A673 (cell line): ENCODE results near the gene KAZN. TPM values are rescaled to one million over a fixed set of nuclear protein-coding genes. Genes with fewer than 3 reads are reported as not detected.

Source experiments
- BruUV-seq: library from RNA; stranded (reverse); fragments of 400-500 nt; replicated peaks from 2 replicates; lab custom pipeline; 2021; lab: Mats Ljungman, UMichigan
- CTCF ChIA-PET: fragments of 300-600 bp; sonication (Branson Sonifier 250); formaldehyde crosslinking; loops from one replicate; lab custom pipeline; 2022; ENCODE audit warnings: antibody characterized with exemption; lab: Charles Lee
- POLR2A ChIA-PET: fragments of 300-600 bp; sonication (Branson Sonifier 250); formaldehyde crosslinking; loops from one replicate; lab custom pipeline; 2022; ENCODE audit warnings: antibody characterized with exemption; ENCODE audit not compliant: low non-redundant PET; lab: Charles Lee
- DNase-seq: peaks from one replicate; pipeline ENCODE4 v3.0.0-alpha.2; 2015; ENCODE audit warnings: low spot score
- H3K27ac ChIP-seq: fragments of 200-600 bp; sonication (generic); 2 replicates; pipeline ENCODE4 v1.5.1; 2016; ENCODE audit warnings: mixed run types, low read depth, mild to moderate bottlenecking, mixed read lengths, antibody characterized with exemption, low read length; ENCODE audit not compliant: poor library complexity, severe bottlenecking
- H3K27me3 ChIP-seq: fragments of 200-600 bp; sonication (generic); replicated peaks from 2 replicates; pipeline ENCODE4 v1.6.1; 2017; ENCODE audit warnings: mixed run types, low read depth, mild to moderate bottlenecking, mixed read lengths, antibody characterized with exemption, low read length; ENCODE audit not compliant: insufficient read depth, poor library complexity
- H3K36me3 ChIP-seq: fragments of 200-600 bp; sonication (generic); 2 replicates; pipeline ENCODE4 v1.6.1; 2016; ENCODE audit warnings: mixed run types, mild to moderate bottlenecking, mixed read lengths, antibody characterized with exemption, low read length; ENCODE audit not compliant: insufficient read depth, poor library complexity, severe bottlenecking
- H3K4me1 ChIP-seq: fragments of 200-600 bp; sonication (generic); 2 replicates; pipeline ENCODE4 v1.6.1; 2017; ENCODE audit warnings: mixed run types, mild to moderate bottlenecking, mixed read lengths, antibody characterized with exemption, low read length; ENCODE audit not compliant: insufficient read depth, poor library complexity, severe bottlenecking
- H3K4me3 ChIP-seq: fragments of 200-600 bp; sonication (generic); 2 replicates; pipeline ENCODE4 v1.5.1; 2016; ENCODE audit warnings: low read depth, mixed run types, mild to moderate bottlenecking, mixed read lengths, low read length; ENCODE audit not compliant: poor library complexity, severe bottlenecking
- H3K9me3 ChIP-seq: fragments of 200-600 bp; sonication (generic); 2 replicates; pipeline ENCODE4 v1.6.1; 2016; ENCODE audit warnings: mixed run types, low read depth, mild to moderate bottlenecking, mixed read lengths, antibody characterized with exemption, low read length; ENCODE audit not compliant: poor library complexity, severe bottlenecking
- CTCF ChIP-seq: fragments of 300-800, 200-600 bp; sonication (generic); conservative IDR thresholded peaks from 2 replicates; pipeline ENCODE4 v1.5.1; 2017; ENCODE audit warnings: low read depth, mild to moderate bottlenecking, antibody characterized with exemption, low read length, moderate library complexity, mixed read lengths
- EZH2 ChIP-seq: fragments of 200-600 bp; sonication (generic); IDR thresholded peaks from 2 replicates; pipeline ENCODE4 v1.6.1; 2017; ENCODE audit warnings: borderline replicate concordance, low read depth, mild to moderate bottlenecking, mixed read lengths, antibody characterized with exemption, low read length; ENCODE audit not compliant: poor library complexity, severe bottlenecking
- intact Hi-C: fragments of 100-400 bp; cut with micrococcal nuclease; formaldehyde crosslinking; loops from one replicate; pipeline ENCODE4 v1.10.0; 2022; ENCODE audit not compliant: unreplicated experiment
- total RNA-seq: library from RNA; stranded (reverse); gene quantifications from 2 replicates; pipeline ENCODE4 v1.2.3, GENCODE V29; 2021

Gene KAZN
- total RNA-seq, 1 experiment from 2014 or later, result 8.0 TPM

DNA sequence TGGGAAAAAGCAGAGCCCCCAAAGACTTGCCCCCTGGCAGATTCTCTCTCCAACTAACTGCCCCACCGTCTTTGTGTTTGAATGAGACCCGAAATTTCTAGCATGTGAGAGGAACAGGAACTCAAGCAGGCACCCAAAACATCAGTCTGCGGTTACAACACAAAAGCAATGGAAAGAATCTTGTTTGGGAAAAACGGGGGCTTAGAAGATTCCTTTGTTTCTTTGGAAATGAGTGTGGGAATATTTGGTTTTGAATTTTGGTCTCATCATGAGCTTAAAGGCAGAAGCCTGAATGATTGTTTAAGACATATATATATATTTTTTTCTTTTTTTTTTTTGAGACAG is 366.2 kb downstream of the KAZN start:
- DNase-seq, result no peak
- no peak for TF ChIP-seq CTCF
- no peak for TF ChIP-seq EZH2
- Histone ChIP-seq H3K27me3 (no peaks in the 10 kb centered on the region), H3K36me3 (no peaks in the 10 kb centered on the region), H3K4me1 (no peaks in the 10 kb centered on the region), H3K4me3 (no peak overlapping the region), H3K27ac (no peak overlapping the region), H3K9me3 (no peaks in the 10 kb centered on the region)
- intact Hi-C loops, result no loop called here
- CTCF ChIA-PET, result interaction anchor here (0.5 kb wide), 1 partner anchor 18 kb away, joined by 5 read pairs; no protein-coding TSS in a partner anchor
- POLR2A ChIA-PET, result no interaction called here
- no TSS peak for BruUV-seq

- ChIA-PET POLR2A (no interaction called here), CTCF (no interaction called here)
- H3K4me3 ChIP-seq, result no peak overlapping the region
- TF ChIP-seq CTCF (no peak), EZH2 (no peak)
- intact Hi-C loops, result no loop called here
- no peak overlapping the region for H3K27ac ChIP-seq
- no peaks in the 10 kb centered on the region for H3K36me3 ChIP-seq
- DNase-seq, result no peak
- H3K27me3 ChIP-seq, result no peaks in the 10 kb centered on the region
- no TSS peak for BruUV-seq
- no peaks in the 10 kb centered on the region for H3K4me1 ChIP-seq
- no peaks in the 10 kb centered on the region for H3K9me3 ChIP-seq
Measured at GRCh38 chr1:14968251-14968851, 369.9 kb downstream of the KAZN start.

- Histone ChIP-seq H3K36me3 (no peaks in the 10 kb centered on the region), H3K9me3 (no peaks in the 10 kb centered on the region), H3K4me3 (no peak overlapping the region), H3K27ac (no peak overlapping the region), H3K4me1 (no peaks in the 10 kb centered on the region), H3K27me3 (no peaks in the 10 kb centered on the region)
- no TSS peak for BruUV-seq
- ChIA-PET CTCF (no interaction called here), POLR2A (no interaction called here)
- no peak for TF ChIP-seq CTCF
- no peak for TF ChIP-seq EZH2
- no peak for DNase-seq
- intact Hi-C loops, result no loop called here
Measured at GRCh38 chr1:14969006-14969405, 370.5 kb downstream of the KAZN start.
